NCI-H510A treated with DMSO at 0.1 percent for 48 hours (cell line): ENCODE measurements around the gene ZDBF2.
"Not testable (repeated sequence)": the region's sequence is repeated elsewhere in the genome, so short reads cannot be mapped to it uniquely, and the experiment has no call there.

ENCODE experiments used
- DNase-seq: peaks from one replicate; lab custom pipeline; 2025; lab: John Stamatoyannopoulos, UW

ZDBF2 gene

GRCh38 chr2:206324869-206325268 lies 50.4 kb downstream of the ZDBF2 start:
- DNase-seq: no peak

DNA sequence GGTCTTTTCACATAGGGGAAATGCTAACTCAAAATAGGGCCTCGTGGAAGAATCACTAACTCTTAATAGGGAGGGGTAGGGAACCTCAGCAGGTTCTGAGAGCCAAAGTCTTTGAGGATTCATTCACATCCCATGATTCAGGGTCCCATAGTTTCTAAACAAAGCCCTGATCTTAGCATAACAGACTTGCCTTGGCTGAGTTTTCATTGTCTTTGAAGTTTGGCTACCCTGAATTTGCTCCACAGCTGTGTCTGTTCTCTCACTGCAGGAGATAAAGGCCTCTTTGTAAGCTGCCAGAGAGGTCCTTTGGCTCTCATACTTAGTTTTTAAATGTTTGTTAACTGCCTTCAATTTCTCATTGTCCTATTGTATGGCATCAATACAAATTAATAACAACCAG lies 54.5 kb downstream of the ZDBF2 start:
- DNase-seq: no peak

- DNase-seq: no peak
Observed at GRCh38 chr2:206336861-206337260, 62.4 kb downstream of the ZDBF2 start.

DNA sequence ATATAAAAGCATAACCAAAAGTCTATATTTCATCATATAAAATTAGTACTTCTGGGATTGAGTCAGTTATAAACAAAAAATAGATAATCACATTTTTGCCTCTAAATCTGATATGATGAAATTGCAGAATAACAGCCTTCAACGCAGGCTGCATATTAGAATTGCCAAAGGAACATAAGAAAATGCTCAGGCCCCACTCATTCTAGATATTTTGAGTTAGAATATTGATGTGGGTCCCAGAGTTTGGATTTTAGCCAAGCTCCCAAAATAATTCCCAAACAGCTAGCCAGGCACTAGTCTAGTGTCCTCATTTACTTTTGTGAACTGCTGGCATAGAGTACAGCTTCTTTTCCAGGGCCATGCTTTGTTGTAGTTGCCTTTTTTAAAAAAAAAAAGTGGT lies 63.5 kb downstream of the ZDBF2 start:
- DNase-seq: no peak

DNA sequence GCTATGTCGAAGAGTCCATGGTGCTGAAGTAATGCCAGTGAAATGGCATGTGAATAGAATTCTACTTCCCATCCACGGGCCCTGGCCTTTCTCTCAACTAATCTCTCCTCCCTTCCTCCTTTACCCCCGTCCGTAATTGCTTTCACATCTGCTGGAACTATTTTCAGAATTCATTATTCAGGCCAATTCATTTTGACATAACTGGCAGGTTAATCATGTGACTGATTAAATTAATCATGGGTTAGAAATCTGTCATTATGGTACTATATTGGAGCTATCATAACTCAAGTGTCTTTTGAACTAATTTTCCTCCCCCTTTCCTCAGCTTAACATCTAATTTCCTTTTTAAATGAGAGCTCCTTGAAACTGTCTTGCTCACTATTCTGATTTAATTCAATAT lies 66.9 kb downstream of the ZDBF2 start:
- no peak for DNase-seq

GRCh38 chr2:206343144-206343543 lies 68.7 kb downstream of the ZDBF2 start:
- DNase-seq: no peak

GRCh38 chr2:206343816-206344215 lies 69.4 kb downstream of the ZDBF2 start:
- no peak for DNase-seq

GRCh38 chr2:206345606-206346005 lies 71.1 kb downstream of the ZDBF2 start:
- DNase-seq: no peak

GRCh38 chr2:206349375-206349774 lies 74.9 kb downstream of the ZDBF2 start:
- DNase-seq: no peak

- DNase-seq: no peak
Observed at GRCh38 chr2:206352571-206352970, 78.1 kb downstream of the ZDBF2 start.

GRCh38 chr2:206353685-206354084 lies 79.2 kb downstream of the ZDBF2 start:
- no peak for DNase-seq

GRCh38 chr2:206354129-206354528 lies 79.7 kb downstream of the ZDBF2 start:
- DNase-seq: no peak

DNA sequence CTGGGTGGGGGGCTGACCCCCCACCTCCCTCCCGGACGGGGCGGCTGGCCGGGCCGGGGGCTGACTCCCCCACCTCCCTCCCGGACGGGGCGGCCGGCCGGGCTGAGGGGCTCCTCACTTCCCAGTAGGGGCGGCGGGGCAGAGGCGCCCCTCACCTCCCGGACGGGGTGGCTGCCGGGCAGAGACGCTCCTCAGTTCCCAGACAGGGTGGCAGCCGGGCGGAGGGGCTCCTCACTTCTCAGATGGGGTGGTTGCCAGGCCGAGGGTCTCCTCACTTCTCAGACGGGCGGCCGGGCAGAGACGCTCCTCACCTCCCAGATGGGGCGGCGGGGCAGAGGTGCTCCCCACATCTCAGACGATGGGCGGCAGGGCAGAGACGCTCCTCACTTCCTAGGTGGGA lies 82.4 kb downstream of the ZDBF2 start:
- not testable (repeated sequence) for DNase-seq

DNA sequence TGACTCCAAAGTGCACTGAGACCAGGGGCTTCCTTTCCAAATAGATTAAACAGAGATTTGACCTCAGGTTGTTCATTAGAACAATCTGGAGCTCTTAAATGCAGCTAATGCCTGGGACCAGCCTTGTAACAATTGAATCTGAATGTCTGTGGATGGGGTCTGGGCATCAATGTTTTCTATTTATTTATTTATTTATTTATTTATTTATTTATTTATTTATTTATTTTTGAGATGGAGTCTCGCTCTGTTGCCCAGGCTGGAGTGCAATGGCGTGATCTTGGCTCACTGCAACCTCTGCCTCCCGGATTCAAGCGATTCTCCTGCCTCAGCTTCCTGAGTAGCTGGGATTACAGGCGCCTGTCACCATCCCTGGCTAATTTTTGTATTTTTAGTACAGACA lies 86.4 kb downstream of the ZDBF2 start:
- DNase-seq: not testable (repeated sequence)

DNA sequence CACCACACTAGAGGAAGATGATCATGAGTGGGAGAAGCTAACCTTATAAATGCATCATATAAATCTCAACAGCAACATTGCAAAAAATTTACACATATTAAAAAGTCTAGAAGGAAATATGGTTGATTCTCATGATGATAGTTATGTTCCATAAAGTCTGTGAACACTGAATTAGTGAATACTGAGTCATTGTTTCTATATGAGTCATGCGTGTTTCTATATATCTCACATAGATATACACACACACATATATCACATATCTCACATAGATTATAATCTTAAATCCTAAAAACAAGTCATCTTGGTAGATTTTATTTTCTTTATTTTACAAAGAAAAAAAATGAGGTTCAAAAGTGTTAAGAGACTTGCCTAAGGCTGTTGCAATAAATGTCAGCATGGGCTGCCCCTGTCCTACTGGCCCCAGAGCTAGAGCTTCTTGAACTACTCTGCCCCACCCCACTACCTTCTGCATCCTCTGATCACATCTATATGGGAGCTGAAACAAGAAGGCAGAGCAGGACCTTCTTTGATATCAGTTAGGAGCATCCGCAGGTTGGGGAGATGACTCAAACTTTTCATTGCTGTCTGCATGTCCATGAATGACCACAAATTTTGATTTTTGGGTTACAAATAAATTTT lies 87.1 kb downstream of the ZDBF2 start:
- no peak for DNase-seq
